Endothelial cell of umbilical vein (primary cell): Measurements from ENCODE around the gene LUC7L. TPM values are rescaled to one million over a fixed set of nuclear protein-coding genes. Genes with fewer than 3 reads are reported as not detected.

Experiments used
- BruUV-seq: library from RNA; stranded (reverse); fragments of 400-500 nt; replicated peaks from 2 replicates; lab custom pipeline; 2021; lab: Mats Ljungman, UMichigan
- CTCF ChIA-PET: fragments of 300-600, 350-600 bp; sonication (Branson Sonifier 250); formaldehyde crosslinking; loops from one replicate; lab custom pipeline; 2021; ENCODE audit warnings: antibody characterized with exemption, inconsistent platforms; lab: Charles Lee
- POLR2A ChIA-PET: fragments of 300-600, 350-600 bp; sonication (Branson Sonifier 250); formaldehyde crosslinking; loops from one replicate; lab custom pipeline; 2021; ENCODE audit warnings: antibody characterized with exemption, inconsistent platforms; lab: Charles Lee
- DNase-seq: peaks from one replicate; pipeline ENCODE4 v3.0.0-alpha.2; 2011; ENCODE audit warnings: low read depth, low spot score
- FAIRE-seq: peaks from 2 replicates; lab custom pipeline; 2011; peaks lifted over from hg19 to GRCh38; lab: Jason Lieb, UNC
- H2AFZ ChIP-seq: 2 replicates; pipeline ENCODE4 v1.6.0; 2012; ENCODE audit warnings: low read depth, low read length, control low read depth, inconsistent platforms
- H3K27ac ChIP-seq: 2 replicates; pipeline ENCODE4 v1.5.1; 2011; ENCODE audit warnings: low read depth, mild to moderate bottlenecking, control low read depth, low read length, moderate library complexity; ENCODE audit not compliant: insufficient read depth
- H3K27me3 ChIP-seq, 2 experiments: 2 replicates each; pipeline versions ENCODE4 v1.6.0 to v1.6.1; 2011; ENCODE audit warnings: low read length in 2 of 2, mixed read lengths in 1 of 2; ENCODE audit not compliant: control insufficient read depth in 2 of 2, insufficient read depth in 2 of 2
- H3K36me3 ChIP-seq, 2 experiments: 2 replicates in 1 of 2; 3 replicates in 1 of 2; pipeline ENCODE4 v1.5.1; 2011; ENCODE audit warnings: low read length in 2 of 2, mild to moderate bottlenecking in 1 of 2, moderate library complexity in 1 of 2; ENCODE audit not compliant: control insufficient read depth in 2 of 2, insufficient read depth in 2 of 2; ENCODE audit errors: extremely low read depth in 1 of 2
- H3K4me1 ChIP-seq: 3 replicates; pipeline ENCODE4 v1.5.1; 2011; ENCODE audit warnings: mild to moderate bottlenecking, low read length; ENCODE audit not compliant: control insufficient read depth, insufficient read depth; ENCODE audit errors: extremely low read depth
- H3K4me2 ChIP-seq: 2 replicates; pipeline ENCODE4 v1.6.1; 2011; ENCODE audit warnings: low read length, control low read depth, mixed read lengths; ENCODE audit not compliant: insufficient read depth
- H3K4me3 ChIP-seq, 3 experiments: fragments of 200-600 bp in 1 of 3; sonication (generic), shearing (Covaris generic) in 1 of 3; replicated peaks in 1 of 3; 2 replicates each; pipeline ENCODE4 v1.5.1; 2011 to 2016; ENCODE audit warnings: control low read depth in 3 of 3, low read length in 3 of 3, mild to moderate bottlenecking in 2 of 3, inconsistent platforms in 1 of 3, low read depth in 1 of 3, moderate library complexity in 1 of 3; ENCODE audit not compliant: insufficient read depth in 1 of 3
- H3K79me2 ChIP-seq: 2 replicates; pipeline ENCODE4 v1.6.0; 2012; ENCODE audit warnings: low read length, inconsistent platforms; ENCODE audit not compliant: control insufficient read depth, insufficient read depth
- H3K9ac ChIP-seq: replicated peaks from 2 replicates; pipeline ENCODE3; 2011; ENCODE audit warnings: low read length, control low read depth; ENCODE audit not compliant: insufficient read depth; ENCODE audit errors: extremely low read depth
- H3K9me1 ChIP-seq: replicated peaks from 3 replicates; pipeline ENCODE4 v1.6.0; 2011; ENCODE audit warnings: mild to moderate bottlenecking, low read length; ENCODE audit not compliant: control insufficient read depth, insufficient read depth; ENCODE audit errors: extremely low read depth
- H3K9me3 ChIP-seq: replicated peaks from 2 replicates; pipeline ENCODE4 v1.5.1; 2012; ENCODE audit warnings: low read length, inconsistent platforms; ENCODE audit not compliant: control insufficient read depth, insufficient read depth
- H4K20me1 ChIP-seq: replicated peaks from 2 replicates; pipeline ENCODE3; 2011; ENCODE audit warnings: mild to moderate bottlenecking, low read length; ENCODE audit not compliant: control insufficient read depth, insufficient read depth; ENCODE audit errors: extremely low read depth
- POLR2AphosphoS5 ChIP-seq: IDR thresholded peaks from 2 replicates; pipeline ENCODE4 v1.6.1; 2012; ENCODE audit warnings: low read depth, mild to moderate bottlenecking, control low read depth, low read length, moderate library complexity; ENCODE audit not compliant: insufficient read depth
- dilution Hi-C: fragments of 300-500 bp; cut with MboI; formaldehyde crosslinking; loops from one replicate; pipeline ENCODE4 v1.15.0; 2019; ENCODE audit warnings: low sequenced_read_pairs; ENCODE audit not compliant: extremely low pct_ligation_motif_present
- intact Hi-C: fragments of 100-400 bp; cut with micrococcal nuclease; formaldehyde crosslinking; loops from one replicate; pipeline ENCODE4 v1.10.0; 2022
- polyA plus RNA-seq, 4 experiments: library from polyadenylated mRNA; depleted of rRNA in 3 of 4; stranded (reverse) in 3 of 4; unstranded in 1 of 4; fragments of >200 nt; gene quantifications; 2 replicates each; pipeline versions ENCODE4 v1.2.1 to v1.2.3, GENCODE V29; 2011 to 2012; ENCODE audit warnings: missing spikeins in 1 of 4
- total RNA-seq: library from RNA; stranded (reverse); gene quantifications from 2 replicates; pipeline ENCODE4 v1.2.3, GENCODE V29; 2021
- TF ChIP-seq, protein P1 (sequence below), 2 donors: IDR thresholded peaks; 1 replicate in 1 of 2; 2 replicates in 1 of 2; pipeline ENCODE4 v1.5.1; 2011; ENCODE audit warnings: low read length in 2 of 2, mild to moderate bottlenecking in 2 of 2, moderate library complexity in 2 of 2, control low read depth in 1 of 2, inconsistent platforms in 1 of 2, low read depth in 1 of 2; ENCODE audit not compliant: insufficient read depth in 1 of 2; ENCODE audit errors: extremely low read depth in 1 of 2

LUC7L gene
- total and polyA plus RNA-seq, 2 donors (not counting 3 experiments of a cell fraction or from before 2014, with no cell fraction given): 75.4 to 94.7 TPM

GRCh38 chr16:180101-180675 lies 49.1 kb downstream of the LUC7L start, which contains the start of gene HBQ1:
Gene HBQ1 (plus strand): TSS chr16:180459. CDS start chr16:180487, 28 bp downstream.
- H3K9ac ChIP-seq: no peak within 1 kb of the TSS
- no peaks in the 10 kb centered on the region for H3K79me2 ChIP-seq
- DNase-seq (peak; percentile 31), FAIRE-seq (no peak)
- no peaks in the 10 kb centered on the region for H3K9me1 ChIP-seq
- no peaks in the 10 kb centered on the region for H3K9me3 ChIP-seq
- peak within 1 kb of the TSS in 1 of 3 experiments; percentile 1 for H3K4me3 ChIP-seq
- intact Hi-C loops (loop anchor here (2.0 to 5.0 kb wide), 2 partner anchors 63 to 172 kb away; partner anchors contain the start of gene AXIN1), dilution Hi-C loops (no loop called here)
- no peaks in the 10 kb centered on the region for H3K36me3 ChIP-seq
- no peak within 1 kb of the TSS for H3K27ac ChIP-seq
- H4K20me1 ChIP-seq: no peaks in the 10 kb centered on the region
- no peak within 1 kb of the TSS for H2AFZ ChIP-seq
- peaks cover 24 to 30% of the 10 kb centered on the region in 2 experiments for H3K27me3 ChIP-seq
- TF ChIP-seq, protein P1, sequence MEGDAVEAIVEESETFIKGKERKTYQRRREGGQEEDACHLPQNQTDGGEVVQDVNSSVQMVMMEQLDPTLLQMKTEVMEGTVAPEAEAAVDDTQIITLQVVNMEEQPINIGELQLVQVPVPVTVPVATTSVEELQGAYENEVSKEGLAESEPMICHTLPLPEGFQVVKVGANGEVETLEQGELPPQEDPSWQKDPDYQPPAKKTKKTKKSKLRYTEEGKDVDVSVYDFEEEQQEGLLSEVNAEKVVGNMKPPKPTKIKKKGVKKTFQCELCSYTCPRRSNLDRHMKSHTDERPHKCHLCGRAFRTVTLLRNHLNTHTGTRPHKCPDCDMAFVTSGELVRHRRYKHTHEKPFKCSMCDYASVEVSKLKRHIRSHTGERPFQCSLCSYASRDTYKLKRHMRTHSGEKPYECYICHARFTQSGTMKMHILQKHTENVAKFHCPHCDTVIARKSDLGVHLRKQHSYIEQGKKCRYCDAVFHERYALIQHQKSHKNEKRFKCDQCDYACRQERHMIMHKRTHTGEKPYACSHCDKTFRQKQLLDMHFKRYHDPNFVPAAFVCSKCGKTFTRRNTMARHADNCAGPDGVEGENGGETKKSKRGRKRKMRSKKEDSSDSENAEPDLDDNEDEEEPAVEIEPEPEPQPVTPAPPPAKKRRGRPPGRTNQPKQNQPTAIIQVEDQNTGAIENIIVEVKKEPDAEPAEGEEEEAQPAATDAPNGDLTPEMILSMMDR (IDR thresholded peaks at IDR 0.05; ENCODE audit: extremely low read depth in 1 of 2, insufficient read depth in 1 of 2, low read depth in 1 of 2, low read length in 2 of 2): peak; percentile 42 to 79
- TF ChIP-seq POLR2AphosphoS5: no peak
- ChIA-PET CTCF (interaction anchor here (0.6 to 3.3 kb wide), 17 partner anchors 9 to 183 kb away, joined by 3 to 61 read pairs (median 4); no protein-coding TSS in a partner anchor), POLR2A (interaction anchor here (1.4 kb wide), 1 partner anchor 73 kb away, joined by 3 read pairs; no protein-coding TSS in a partner anchor)
- no TSS peak for BruUV-seq
- peaks cover 5% of the 10 kb centered on the region for H3K4me1 ChIP-seq
- H3K4me2 ChIP-seq: peak within 1 kb of the TSS; percentile 51
